Left hindlimb (tissue), 1 donor: ENCODE data around the gene EMCN.
"Not testable (repeated sequence)": the region's sequence is repeated elsewhere in the genome, so short reads cannot be mapped to it uniquely, and the experiment has no call there.

ENCODE experiments used
- DNase-seq: peaks from one replicate; pipeline ENCODE4 v3.0.0-alpha.2; 2018

Gene EMCN

DNA sequence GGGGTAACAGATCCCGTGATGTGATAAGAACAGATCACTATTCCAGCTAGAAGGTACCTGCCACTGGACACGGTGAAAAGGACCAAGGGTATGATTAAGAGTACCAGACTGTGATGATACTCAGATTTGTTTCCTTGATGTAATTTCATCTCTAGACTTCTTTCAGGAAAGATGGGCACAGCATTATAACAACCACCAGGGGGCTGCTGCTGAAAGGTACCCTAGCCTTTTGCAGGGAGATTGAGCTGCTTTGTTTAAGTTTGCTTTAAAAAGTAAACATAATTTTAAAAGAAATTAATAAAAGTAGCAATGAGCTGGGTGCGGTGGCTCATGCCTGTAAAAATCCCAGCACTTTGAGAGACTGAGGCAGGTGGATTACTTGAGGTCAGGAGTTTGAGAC lies 145.4 kb downstream of the EMCN start:
- DNase-seq, result no peak

DNA sequence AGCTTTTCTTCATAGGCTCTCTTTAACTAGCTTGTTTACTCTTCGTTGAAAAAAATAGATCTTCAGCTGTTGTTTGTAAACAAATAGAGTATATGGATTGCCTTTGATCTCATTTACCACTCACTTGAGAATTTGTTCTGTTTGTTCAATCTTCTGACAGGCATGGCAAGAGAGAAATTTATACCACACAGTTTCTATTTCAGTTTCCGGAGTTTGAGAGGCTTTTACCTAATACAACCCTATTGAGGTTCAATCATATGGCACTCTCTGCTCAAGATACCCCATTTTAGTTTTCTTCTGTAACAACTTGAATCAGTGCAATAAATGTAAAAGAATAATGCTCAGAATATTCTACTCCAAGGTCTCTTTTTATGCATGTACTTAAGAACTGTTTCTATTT lies 148.0 kb downstream of the EMCN start:
- DNase-seq, result no peak

DNA sequence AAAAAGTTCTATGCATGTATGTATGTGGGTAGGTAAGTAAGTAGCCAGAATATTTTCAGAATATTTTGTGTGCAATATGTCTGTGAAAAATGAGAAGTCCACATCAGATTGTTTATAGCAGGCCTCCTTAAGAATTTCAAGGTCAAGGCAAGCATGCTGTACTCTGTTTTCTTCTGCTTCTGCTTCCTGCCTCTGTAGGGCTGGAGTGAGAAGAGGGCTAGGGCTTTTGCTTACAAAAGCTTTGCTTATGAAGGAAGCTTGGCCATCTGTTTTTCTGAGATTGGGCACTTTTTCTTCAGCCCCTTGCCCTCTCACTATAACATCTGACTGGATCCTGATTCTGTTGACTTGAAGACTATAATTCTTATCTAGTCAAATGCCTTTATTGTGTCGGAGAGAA lies 150.4 kb downstream of the EMCN start:
- no peak for DNase-seq

DNA sequence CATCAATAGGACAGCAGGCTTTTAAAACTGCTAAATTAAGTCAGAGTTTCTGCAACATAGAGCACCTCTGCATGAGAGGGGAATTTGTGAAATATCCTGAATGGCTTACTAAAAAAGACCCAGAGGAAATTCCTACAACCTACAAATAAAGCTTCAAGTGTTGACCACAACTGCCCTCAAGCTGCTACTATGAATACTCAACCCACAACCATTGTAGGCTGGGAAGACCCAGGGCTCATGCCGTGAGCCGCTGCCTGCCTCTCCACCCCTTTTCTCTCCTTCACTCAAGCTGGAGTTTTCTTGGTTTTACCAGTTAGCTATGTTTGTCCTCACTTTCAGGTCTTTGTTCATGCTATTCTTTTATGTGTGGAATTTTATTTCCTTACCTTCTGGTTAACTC lies 151.6 kb downstream of the EMCN start:
- DNase-seq, result no peak

DNA sequence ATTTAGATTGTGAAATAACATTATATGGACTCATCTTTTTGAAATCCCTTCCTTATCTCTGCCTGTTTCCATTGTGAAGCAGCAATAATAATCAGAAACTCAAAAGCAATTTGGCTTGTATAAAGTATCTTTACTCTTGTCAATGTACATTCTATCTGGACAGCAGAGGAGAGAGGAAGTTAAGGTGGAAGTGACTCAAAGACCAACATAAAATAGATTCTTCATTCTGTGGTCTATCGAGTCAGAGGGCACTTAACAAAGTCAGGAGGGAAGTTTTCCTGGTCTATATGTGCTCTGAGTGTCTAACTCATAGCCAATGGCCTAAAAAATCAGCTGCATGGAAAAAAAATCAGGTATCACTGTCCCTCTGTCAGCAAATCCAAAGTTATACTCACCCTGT lies 155.5 kb downstream of the EMCN start:
- no peak for DNase-seq

DNA sequence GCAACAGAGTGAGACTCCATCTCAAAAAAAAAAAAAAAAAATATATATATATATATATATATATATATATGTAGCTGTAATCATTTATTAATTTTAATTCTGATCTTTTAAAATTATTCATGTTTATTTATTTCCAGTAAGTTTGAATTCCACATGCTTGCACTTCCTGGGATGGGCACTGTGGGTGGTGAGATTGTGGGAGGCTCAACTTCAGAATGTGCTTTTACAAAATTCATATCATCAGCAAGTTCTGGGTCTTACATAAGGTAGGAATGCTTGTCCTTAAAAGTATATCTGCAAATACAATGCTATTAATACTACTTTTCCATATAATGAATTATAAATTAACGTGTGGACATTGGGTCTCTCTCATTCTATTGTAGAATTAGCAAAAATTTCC lies 156.5 kb downstream of the EMCN start:
- DNase-seq, result no peak

DNA sequence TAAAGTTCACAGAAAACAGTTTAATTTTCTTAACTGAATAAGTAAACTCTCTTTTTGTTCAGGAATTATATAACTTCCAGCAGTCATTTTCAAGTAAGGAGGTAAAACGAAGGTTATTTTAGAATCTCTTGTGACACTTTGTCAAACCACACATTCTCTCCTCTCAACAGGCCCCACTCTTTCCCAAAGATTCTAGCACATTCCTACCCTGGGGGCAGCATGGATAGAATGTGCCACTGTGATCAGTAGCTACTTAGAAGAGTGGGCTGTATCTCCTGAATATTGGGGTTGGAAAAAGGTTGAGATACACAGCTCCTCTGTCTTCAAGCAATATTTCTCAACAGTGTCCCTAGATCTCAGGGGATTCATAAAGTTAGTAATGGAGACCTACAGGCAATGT lies 157.6 kb downstream of the EMCN start:
- DNase-seq, result no peak

DNA sequence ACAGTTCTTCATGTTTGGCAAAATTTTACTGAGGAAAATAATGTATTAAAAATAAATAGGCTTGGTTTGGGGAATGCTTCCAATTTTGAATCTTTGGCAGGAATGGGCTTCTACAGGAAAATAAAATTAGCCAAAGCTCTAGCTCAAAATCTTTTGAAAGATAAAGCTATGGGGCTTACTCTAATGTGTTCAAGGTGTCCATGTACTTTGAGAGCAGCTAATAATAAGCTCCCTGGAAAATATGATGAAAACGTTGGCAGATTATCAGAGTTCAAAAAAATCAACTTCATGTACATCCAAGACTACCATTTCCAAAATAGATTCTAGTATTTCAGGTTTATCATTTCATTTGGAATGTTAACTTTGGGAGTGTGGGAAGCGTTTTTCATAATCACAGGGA lies 158.4 kb downstream of the EMCN start:
- DNase-seq, result no peak

DNA sequence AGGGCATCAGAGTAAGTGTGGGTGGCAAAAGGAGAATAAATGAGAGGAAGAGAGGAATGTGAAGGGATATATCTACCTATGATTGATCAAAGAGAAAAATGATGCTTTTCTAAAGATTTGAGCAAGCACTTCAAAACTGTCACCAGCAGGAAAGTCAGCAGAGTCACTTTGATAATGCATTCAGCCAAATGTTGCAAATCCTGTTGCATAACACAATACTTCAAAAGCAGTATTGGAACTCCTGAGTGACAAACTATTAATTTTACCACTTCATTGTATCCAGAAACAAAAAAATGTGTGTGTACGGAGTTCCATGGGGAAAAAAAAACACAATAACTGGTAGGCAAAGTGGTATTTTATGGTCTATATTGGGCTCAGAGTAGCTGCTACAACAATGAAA lies 160.3 kb downstream of the EMCN start:
- DNase-seq, result no peak

DNA sequence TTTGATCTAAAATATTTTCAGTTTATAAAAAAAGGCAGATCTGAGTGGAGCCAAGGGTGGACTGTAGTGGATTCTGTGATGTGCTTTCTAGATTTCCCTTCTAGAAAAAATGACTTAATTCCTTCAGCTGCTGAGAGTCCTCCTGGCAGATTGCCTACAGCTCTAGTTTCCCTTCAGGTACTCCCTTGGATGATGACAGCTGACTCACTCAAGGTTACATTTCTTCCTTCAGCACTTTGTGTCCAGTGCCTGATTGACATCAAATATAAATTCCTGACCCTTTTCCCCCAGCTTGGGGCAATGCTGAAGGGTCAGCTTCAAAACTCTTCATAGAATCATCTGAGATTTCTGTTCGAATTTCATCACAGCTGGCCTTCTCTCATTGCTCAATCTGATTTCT lies 161.7 kb downstream of the EMCN start:
- DNase-seq, result no peak

DNA sequence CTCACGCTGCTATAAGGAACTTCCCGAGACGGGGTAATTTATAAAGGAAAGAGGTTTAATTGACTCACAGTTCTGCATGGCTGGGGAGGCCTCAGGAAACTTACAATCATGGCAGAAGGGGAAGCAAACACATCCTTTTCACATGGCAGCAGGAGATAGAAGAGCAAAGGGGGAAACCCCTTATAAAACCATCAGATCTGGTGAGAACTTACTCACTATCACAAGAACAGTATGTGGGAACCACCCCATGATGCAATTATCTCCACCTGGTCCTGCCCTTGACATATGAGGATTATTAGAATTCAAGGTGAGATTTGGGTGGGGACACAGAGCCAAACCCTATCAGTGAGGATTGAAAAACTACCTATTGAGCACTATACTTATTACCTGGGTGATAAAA lies 165.5 kb downstream of the EMCN start:
- DNase-seq, result not testable (repeated sequence)

DNA sequence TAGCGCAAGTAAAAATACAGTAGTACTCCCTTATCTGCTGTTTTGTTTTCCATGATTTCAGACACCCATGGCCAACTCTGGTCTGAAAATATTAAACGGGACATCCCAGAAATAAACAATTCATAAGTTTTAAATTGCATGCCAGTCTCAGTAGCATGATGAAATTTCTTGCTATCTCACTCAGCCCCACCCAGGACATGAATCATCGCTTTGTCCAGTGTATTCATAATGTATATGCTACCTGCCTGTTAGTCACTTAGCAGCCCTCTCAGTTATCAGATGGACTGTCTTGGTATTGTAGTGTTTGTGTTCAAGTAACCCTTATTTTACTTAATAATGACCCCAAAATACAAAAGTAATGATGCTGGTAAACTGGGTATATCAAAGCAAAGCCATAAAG lies 169.3 kb downstream of the EMCN start:
- DNase-seq, result no peak

DNA sequence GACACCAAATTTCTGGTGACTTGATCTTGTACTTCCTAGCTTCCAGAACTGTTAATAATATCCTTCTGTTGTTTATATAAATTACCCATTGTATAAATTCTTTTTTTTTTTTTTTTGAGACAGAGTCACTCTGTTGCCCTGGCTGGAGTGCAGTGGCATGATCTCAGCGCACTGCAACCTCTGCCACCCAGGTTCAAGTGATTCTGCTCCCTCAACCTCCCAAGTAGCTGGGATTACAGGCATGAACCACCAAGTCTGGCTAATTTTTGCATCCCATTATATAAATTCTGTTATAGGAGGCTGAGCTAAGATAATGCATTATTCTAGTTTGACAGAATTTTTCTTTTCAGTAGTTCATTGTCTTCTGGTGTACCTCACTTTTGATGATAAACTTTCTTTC lies 170.6 kb downstream of the EMCN start:
- DNase-seq, result no peak

DNA sequence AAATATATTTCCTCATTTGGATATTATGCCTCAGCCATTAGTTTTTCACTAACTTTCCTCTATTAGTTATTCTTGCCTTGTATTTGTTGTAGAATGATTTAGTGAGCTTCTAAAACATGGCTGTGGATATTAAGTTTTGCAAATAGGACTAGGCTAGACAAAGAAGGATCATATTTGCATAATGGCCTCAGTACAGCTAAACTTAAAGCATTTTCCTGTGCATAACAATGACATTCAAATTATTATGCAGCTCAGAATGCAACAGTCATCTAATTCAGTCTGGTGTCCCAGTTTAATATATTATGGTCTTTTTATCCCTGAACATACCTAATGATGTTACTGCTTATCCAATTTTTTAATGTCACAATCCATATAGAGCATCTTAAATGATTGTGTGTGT lies 172.2 kb downstream of the EMCN start:
- no peak for DNase-seq
